NCI-H345 treated with DMSO at 0.1 percent for 48 hours (cell line): ENCODE measurements around the gene LAMA3.

ENCODE experiments used
- DNase-seq: peaks from one replicate; lab custom pipeline; 2025; ENCODE audit not compliant: unreplicated experiment; lab: John Stamatoyannopoulos, UW

The LAMA3 gene

GRCh38 chr18:23668731-23669130, 20.5 kb upstream of the LAMA3 start:
- DNase-seq, result no peak

GRCh38 chr18:23669202-23669766, 20.0 kb upstream of the LAMA3 start:
- DNase-seq, result no peak

- DNase-seq, result no peak
Observed at GRCh38 chr18:23669804-23670405, 19.3 kb upstream of the LAMA3 start.

GRCh38 chr18:23671564-23671963, 17.7 kb upstream of the LAMA3 start:
- DNase-seq, result no peak

- DNase-seq, result no peak
Observed at GRCh38 chr18:23673725-23674124, 15.5 kb upstream of the LAMA3 start.

GRCh38 chr18:23675236-23675635, 14.0 kb upstream of the LAMA3 start:
- DNase-seq, result no peak

GRCh38 chr18:23675896-23676295, 13.4 kb upstream of the LAMA3 start:
- DNase-seq, result no peak

GRCh38 chr18:23682045-23682444, 7.2 kb upstream of the LAMA3 start:
- no peak for DNase-seq

GRCh38 chr18:23682472-23682871, 6.8 kb upstream of the LAMA3 start:
- no peak for DNase-seq

GRCh38 chr18:23683155-23683554, 6.1 kb upstream of the LAMA3 start:
- DNase-seq, result no peak

- DNase-seq, result no peak
Observed at GRCh38 chr18:23683671-23684070, 5.6 kb upstream of the LAMA3 start.

- DNase-seq, result no peak
Observed at GRCh38 chr18:23684515-23685197, 4.6 kb upstream of the LAMA3 start.

- DNase-seq, result no peak
Observed at GRCh38 chr18:23688528-23688927, 725 bp upstream of the LAMA3 start.

- no peak for DNase-seq
Observed at GRCh38 chr18:23689616-23690504, 607 bp downstream of the LAMA3 start.

GRCh38 chr18:23690505-23691068, 1.3 kb downstream of the LAMA3 start:
- no peak for DNase-seq

GRCh38 chr18:23693846-23694245, 4.6 kb downstream of the LAMA3 start:
- DNase-seq, result no peak

- DNase-seq, result no peak
Observed at GRCh38 chr18:23694637-23695430, 5.6 kb downstream of the LAMA3 start.

- no peak for DNase-seq
Observed at GRCh38 chr18:23701017-23701416, 11.8 kb downstream of the LAMA3 start.

GRCh38 chr18:23701544-23702064, 12.4 kb downstream of the LAMA3 start:
- no peak for DNase-seq

GRCh38 chr18:23702606-23703005, 13.4 kb downstream of the LAMA3 start:
- DNase-seq, result no peak
